ENCODE data around the gene PLEKHM1. TPM values are rescaled to one million over a fixed set of nuclear protein-coding genes. Genes with fewer than 3 reads are reported as not detected.

PLEKHM1 gene
- total RNA-seq, 4 donors from 2014 or later, result 43.6 to 111 (median 47.6) TPM

DNA sequence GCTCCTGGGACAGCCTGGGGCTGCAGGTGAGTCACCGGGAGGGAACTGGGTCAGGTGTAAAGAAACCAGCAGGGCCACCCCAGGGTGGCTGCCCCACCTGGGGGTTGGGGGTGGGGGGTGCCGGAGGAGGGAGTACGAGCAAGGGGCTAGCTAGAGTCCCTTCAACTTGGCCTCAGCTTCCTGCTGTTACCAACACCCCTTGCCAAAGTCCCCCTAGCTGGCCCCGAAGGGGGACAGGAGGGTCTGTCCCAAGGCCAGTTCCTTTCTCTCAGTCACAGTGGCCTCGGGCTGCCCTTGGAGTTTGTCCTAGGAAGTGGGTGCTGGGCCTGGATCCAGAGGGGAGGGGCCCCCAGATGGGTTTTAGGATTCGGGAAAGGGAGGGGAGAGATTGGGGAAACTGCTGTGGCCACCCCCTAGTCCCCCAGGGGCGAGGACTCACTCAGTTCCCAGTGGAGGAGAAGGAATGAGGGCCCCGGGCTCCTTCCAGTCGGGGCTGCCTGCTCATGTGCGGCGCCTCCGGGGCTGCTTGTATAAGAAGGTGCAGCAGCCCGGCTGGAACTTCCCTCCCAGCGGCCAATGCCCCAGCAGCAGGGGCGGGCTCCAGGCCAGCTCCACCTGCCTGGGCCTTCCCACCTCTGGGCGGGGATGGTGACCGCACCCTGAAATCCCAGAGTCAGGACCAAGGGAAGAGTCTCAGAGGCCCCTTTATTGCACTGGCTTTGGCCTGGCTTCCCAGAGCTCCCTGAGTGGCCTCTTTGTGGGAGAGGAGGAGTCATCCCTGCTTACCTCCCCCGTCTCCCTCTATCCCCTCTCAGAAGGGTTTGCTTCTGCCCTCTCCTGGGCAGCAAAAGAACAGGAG is 65.2 kb downstream of the PLEKHM1 start:
- no peaks in the 10 kb centered on the region for H3K36me3 ChIP-seq
- H3K9me3 ChIP-seq, result no peaks in the 10 kb centered on the region
- in situ Hi-C loops (cut with MboI; ENCODE audit: low pct_ligation_motif_present in 1 of 4, low pct_unique_long_range_greater_than_20kb in 1 of 4, low sequenced_read_pairs in 3 of 4), result loop anchor here in 1 of 4 donors (25.0 kb wide), 1 partner anchor 162 kb away; no protein-coding TSS in a partner anchor
- peaks cover 15 to 33% (median 17%) of the 10 kb centered on the region in 4 donors for H3K4me1 ChIP-seq
- peak; percentile 93 for DNase-seq
- intact Hi-C loops (cut with DNase I; ENCODE audit: low total_unique reads), result no loop called here
- TF ChIP-seq EP300 (IDR thresholded peaks at IDR 0.05; ENCODE audit: low read depth) (no peak), POLR2A (IDR thresholded peaks at IDR 0.05) (peak; percentile 99), POLR2AphosphoS5 (IDR thresholded peaks at IDR 0.05) (peak; percentile 75 to 95 (median 95)), CTCF (IDR thresholded peaks at IDR 0.05) (peak in 4 of 5 experiments; percentile 28 to 61 (median 46))
- 36% methylated on average over 15 of the region's 18 CpGs; no CpG with 5 or more reads in 1 of the 2 donors for WGBS, 2 donors (ENCODE audit: low coverage in 1 of 2)
- peaks cover 18% of the 10 kb centered on the region for H3K27me3 ChIP-seq
- peak overlapping the region; percentile 18 to 59 (median 44) for H3K4me3 ChIP-seq
- H3K27ac ChIP-seq, result peak overlapping the region; percentile 85 to 95 (median 90)

DNA sequence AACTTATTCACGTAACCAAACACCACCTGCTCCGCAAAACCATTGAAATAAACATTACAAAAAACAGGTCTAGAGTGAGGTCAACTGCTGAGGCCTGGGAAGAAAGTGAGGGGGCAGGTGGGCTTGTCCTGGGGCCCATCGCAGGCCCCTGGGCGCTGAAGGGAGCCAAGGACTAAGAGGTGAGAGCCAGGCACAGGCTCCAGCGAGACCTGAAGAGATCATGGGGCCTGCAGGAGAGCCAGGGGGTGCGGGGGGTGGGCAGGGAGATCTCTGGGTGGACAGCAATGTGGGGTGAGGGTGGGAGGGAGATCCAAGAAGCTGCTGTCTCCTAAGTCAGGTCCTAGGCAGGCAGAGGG is 65.8 kb downstream of the PLEKHM1 start:
- Histone ChIP-seq H3K36me3 (no peaks in the 10 kb centered on the region), H3K4me3 (peak overlapping the region; percentile 18 to 59 (median 44)), H3K27me3 (peaks cover 12% of the 10 kb centered on the region), H3K27ac (peak overlapping the region; percentile 85 to 95 (median 90)), H3K9me3 (no peaks in the 10 kb centered on the region), H3K4me1 (peaks cover 15 to 33% (median 16%) of the 10 kb centered on the region in 4 donors)
- in situ Hi-C loops (cut with MboI; ENCODE audit: low pct_ligation_motif_present in 1 of 4, low pct_unique_long_range_greater_than_20kb in 1 of 4, low sequenced_read_pairs in 3 of 4), result loop anchor here in 1 of 4 donors (25.0 kb wide), 1 partner anchor 163 kb away; no protein-coding TSS in a partner anchor
- no peak for DNase-seq
- TF ChIP-seq CTCF (IDR thresholded peaks at IDR 0.05) (no peak), POLR2A (IDR thresholded peaks at IDR 0.05) (no peak), EP300 (IDR thresholded peaks at IDR 0.05; ENCODE audit: low read depth) (no peak), POLR2AphosphoS5 (IDR thresholded peaks at IDR 0.05) (no peak)
- whole genome bisulfite sequencing, 2 donors (ENCODE audit: low coverage in 1 of 2), result 67 to 70% methylated on average over 2 to 6 of the region's 6 CpGs
- intact Hi-C loops (cut with DNase I; ENCODE audit: low total_unique reads), result no loop called here

- Histone ChIP-seq H3K4me1 (peaks cover 12 to 31% (median 15%) of the 10 kb centered on the region in 4 donors), H3K36me3 (no peaks in the 10 kb centered on the region), H3K4me3 (peak overlapping the region in 3 of 4 donors; percentile 39 to 59 (median 49)), H3K9me3 (no peaks in the 10 kb centered on the region), H3K27ac (peak overlapping the region; percentile 85 to 95 (median 90)), H3K27me3 (peaks cover 4% of the 10 kb centered on the region)
- intact Hi-C loops (cut with DNase I; ENCODE audit: low total_unique reads), result no loop called here
- no peak for DNase-seq
- in situ Hi-C loops (cut with MboI; ENCODE audit: low pct_ligation_motif_present in 1 of 4, low pct_unique_long_range_greater_than_20kb in 1 of 4, low sequenced_read_pairs in 3 of 4), result no loop called here
- WGBS, 2 donors (ENCODE audit: low coverage in 1 of 2), result 40% methylated on average over 1 of the region's 1 CpG; no CpG with 5 or more reads in 1 of the 2 donors
- TF ChIP-seq POLR2AphosphoS5 (IDR thresholded peaks at IDR 0.05) (no peak), CTCF (IDR thresholded peaks at IDR 0.05) (no peak), EP300 (IDR thresholded peaks at IDR 0.05; ENCODE audit: low read depth) (no peak), POLR2A (IDR thresholded peaks at IDR 0.05) (no peak)
These were observed 66.6 kb downstream of the PLEKHM1 start for GRCh38 chr17:45423975-45424335.

DNA sequence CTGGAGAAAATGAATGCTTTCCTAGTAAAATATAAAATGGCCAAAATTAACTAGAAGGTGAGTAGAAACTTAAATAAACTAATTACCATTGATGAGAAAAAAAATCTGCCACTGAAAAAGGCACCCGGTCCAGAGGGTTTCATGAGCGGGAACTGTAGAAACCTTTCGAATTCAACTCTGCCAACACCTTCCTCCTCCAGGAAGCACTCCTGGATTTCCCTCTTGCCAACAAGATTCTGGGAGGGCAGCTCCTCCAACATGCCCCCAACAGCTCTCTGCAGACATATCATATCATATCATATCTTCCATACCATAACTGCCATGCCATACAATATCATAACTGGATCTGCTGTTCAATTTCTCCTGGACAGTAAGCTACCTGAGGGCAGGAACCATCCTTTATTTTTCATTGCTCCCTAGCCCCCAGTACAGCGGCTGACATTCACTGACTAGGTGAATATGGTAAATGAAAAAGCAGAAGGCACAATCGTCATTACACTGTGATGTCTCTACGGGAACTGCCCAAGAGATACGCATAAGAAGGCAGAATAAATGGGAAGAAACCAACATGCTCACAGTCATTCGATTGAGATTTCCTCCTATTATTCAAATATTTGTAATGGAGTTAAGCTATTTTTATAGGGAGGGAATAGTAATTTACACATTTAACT is 67.1 kb downstream of the PLEKHM1 start:
- H3K36me3 ChIP-seq, result no peaks in the 10 kb centered on the region
- no peaks in the 10 kb centered on the region for H3K27me3 ChIP-seq
- whole genome bisulfite sequencing, 2 donors (ENCODE audit: low coverage in 1 of 2), result 54 to 65% methylated on average over 5 to 8 of the region's 8 CpGs
- intact Hi-C loops (cut with DNase I; ENCODE audit: low total_unique reads), result no loop called here
- TF ChIP-seq POLR2A (IDR thresholded peaks at IDR 0.05) (no peak), POLR2AphosphoS5 (IDR thresholded peaks at IDR 0.05) (no peak), EP300 (IDR thresholded peaks at IDR 0.05; ENCODE audit: low read depth) (no peak), CTCF (IDR thresholded peaks at IDR 0.05) (no peak)
- H3K4me1 ChIP-seq, result peaks cover 12 to 31% (median 15%) of the 10 kb centered on the region in 4 donors
- H3K9me3 ChIP-seq, result no peaks in the 10 kb centered on the region
- H3K27ac ChIP-seq, result peak overlapping the region; percentile 85 to 95 (median 90)
- in situ Hi-C loops (cut with MboI; ENCODE audit: low pct_ligation_motif_present in 1 of 4, low pct_unique_long_range_greater_than_20kb in 1 of 4, low sequenced_read_pairs in 3 of 4), result no loop called here
- DNase-seq, result no peak
- H3K4me3 ChIP-seq, result peak overlapping the region in 3 of 4 donors; percentile 39 to 59 (median 49)
